Measurements from ENCODE around the gene CERS5. TPM values are rescaled to one million over a fixed set of nuclear protein-coding genes. Genes with fewer than 3 reads are reported as not detected.
A peak's percentile ranks its signal among the peaks of the same experiment; 100 is the strongest.

The CERS5 gene
- total RNA-seq, 1 donor from 2014 or later = 21.9 TPM

GRCh38 chr12:50103767-50104321 is 63.3 kb downstream of the CERS5 start, which contains the start of gene GPD1:
Gene GPD1, plus strand, starts transcription at chr12:50104008. Its CDS starts 43 bp downstream, at chr12:50104051.
- Histone ChIP-seq H3K4me3 (ENCODE audit: low read depth, low read length) (no peak within 1 kb of the TSS), H3K27me3 (ENCODE audit: control insufficient read depth, insufficient read depth, low read length) (no peaks in the 10 kb centered on the region), H3K36me3 (ENCODE audit: control insufficient read depth, insufficient read depth, low read length) (peaks cover 5% of the 10 kb centered on the region)
- no peak for TF ChIP-seq CTCF (IDR thresholded peaks at IDR 0.05; ENCODE audit: insufficient read depth, low read length, severe bottlenecking)
- DNase-seq (ENCODE audit: low read depth) (peak; percentile 54), FAIRE-seq (no peak)

- no peak for TF ChIP-seq CTCF (IDR thresholded peaks at IDR 0.05; ENCODE audit: insufficient read depth, low read length, severe bottlenecking)
- FAIRE-seq (no peak), DNase-seq (ENCODE audit: low read depth) (no peak)
- Histone ChIP-seq H3K27me3 (ENCODE audit: control insufficient read depth, insufficient read depth, low read length) (no peaks in the 10 kb centered on the region), H3K4me3 (ENCODE audit: low read depth, low read length) (no peak overlapping the region), H3K36me3 (ENCODE audit: control insufficient read depth, insufficient read depth, low read length) (peaks cover 7% of the 10 kb centered on the region)
Measured at GRCh38 chr12:50103351-50103750, 63.8 kb downstream of the CERS5 start.

GRCh38 chr12:50102646-50103309 is 64.4 kb downstream of the CERS5 start:
- no peaks in the 10 kb centered on the region for H3K27me3 ChIP-seq (ENCODE audit: control insufficient read depth, insufficient read depth, low read length)
- DNase-seq (ENCODE audit: low read depth) (no peak), FAIRE-seq (peak; percentile 32)

GRCh38 chr12:50102131-50102531 is 65.0 kb downstream of the CERS5 start:
- no peak for FAIRE-seq
- H3K36me3 ChIP-seq (ENCODE audit: control insufficient read depth, insufficient read depth, low read length) = peaks cover 11% of the 10 kb centered on the region
- DNase-seq (ENCODE audit: low read depth) = no peak
- H3K27me3 ChIP-seq (ENCODE audit: control insufficient read depth, insufficient read depth, low read length) = no peaks in the 10 kb centered on the region
- TF ChIP-seq CTCF (IDR thresholded peaks at IDR 0.05; ENCODE audit: insufficient read depth, low read length, severe bottlenecking) = no peak
- no peak overlapping the region for H3K4me3 ChIP-seq (ENCODE audit: low read depth, low read length)

More at GRCh38 chr12:50102646-50103309, 64.4 kb downstream of the CERS5 start:
- peaks cover 11% of the 10 kb centered on the region for H3K36me3 ChIP-seq (ENCODE audit: control insufficient read depth, insufficient read depth, low read length)
- H3K4me3 ChIP-seq (ENCODE audit: low read depth, low read length) = no peak overlapping the region
- TF ChIP-seq CTCF (IDR thresholded peaks at IDR 0.05; ENCODE audit: insufficient read depth, low read length, severe bottlenecking) = no peak

GRCh38 chr12:50101663-50102062 is 65.5 kb downstream of the CERS5 start:
- no peak for FAIRE-seq
- Histone ChIP-seq H3K36me3 (ENCODE audit: control insufficient read depth, insufficient read depth, low read length) (peaks cover 13% of the 10 kb centered on the region), H3K27me3 (ENCODE audit: control insufficient read depth, insufficient read depth, low read length) (no peaks in the 10 kb centered on the region), H3K4me3 (ENCODE audit: low read depth, low read length) (no peak overlapping the region)
- peak; percentile 46 for TF ChIP-seq CTCF (IDR thresholded peaks at IDR 0.05; ENCODE audit: insufficient read depth, low read length, severe bottlenecking)
- peak; percentile 34 for DNase-seq (ENCODE audit: low read depth)

Data from bronchial epithelial cell (primary cell).